SK-N-SH (cell line): ENCODE measurements around the gene CSNK2A3. TPM values are rescaled to one million over a fixed set of nuclear protein-coding genes. Genes with fewer than 3 reads are reported as not detected.

Experiments
- CTCF ChIA-PET: fragments of 300-600, 350-600 bp; formaldehyde crosslinking; extraction: SDS; loops from one replicate; lab custom pipeline; 2021; lab: Yijun Ruan, JAX
- POLR2A ChIA-PET: fragments of 350-600 bp; sonication (Branson Sonifier 250); formaldehyde crosslinking; extraction: SDS; loops from one replicate; lab custom pipeline; 2020; ENCODE audit warnings: antibody characterized with exemption, inconsistent platforms; lab: Yijun Ruan, JAX
- DNase-seq: peaks from one replicate; pipeline ENCODE4 v3.0.0; 2012
- H2AFZ ChIP-seq: fragments of 200-600 bp; sonication (generic); 2 replicates; pipeline ENCODE4 v1.8.1; 2016; ENCODE audit warnings: antibody characterized with exemption, mild to moderate bottlenecking, low read depth
- H3F3A ChIP-seq: fragments of 200-600 bp; sonication (generic); replicated peaks from 2 replicates; pipeline ENCODE3; 2016; ENCODE audit warnings: antibody characterized with exemption, mild to moderate bottlenecking; ENCODE audit not compliant: insufficient read depth
- H3K27ac ChIP-seq, 2 experiments: fragments of 200-500 bp in 1 of 2; fragments of 200-600 bp in 1 of 2; sonication (Bioruptor generic) in 1 of 2; sonication (generic), shearing (Covaris generic) in 1 of 2; 2 replicates each; pipeline versions ENCODE4 v1.5.1 to v1.6.1; 2014 to 2016; ENCODE audit warnings: low read depth in 2 of 2, inconsistent platforms in 1 of 2, low read length in 1 of 2, mild to moderate bottlenecking in 1 of 2, mixed read lengths in 1 of 2
- H3K27me3 ChIP-seq: fragments of 200-600 bp; sonication (generic), shearing (Covaris generic); 2 replicates; pipeline ENCODE4 v1.6.1; 2016; ENCODE audit warnings: mixed run types; ENCODE audit not compliant: insufficient read depth
- H3K36me3 ChIP-seq, 2 experiments: fragments of 200-500 bp in 1 of 2; fragments of 200-600 bp in 1 of 2; sonication (Bioruptor generic) in 1 of 2; sonication (generic) in 1 of 2; replicated peaks in 1 of 2; 2 replicates each; pipeline versions ENCODE3 to v1.5.1; 2014 to 2016; ENCODE audit warnings: low read length in 1 of 2, mild to moderate bottlenecking in 1 of 2; ENCODE audit not compliant: insufficient read depth in 2 of 2, control insufficient read depth in 1 of 2
- H3K4me1 ChIP-seq, 2 experiments: fragments of 200-500 bp in 1 of 2; fragments of 200-600 bp in 1 of 2; sonication (Bioruptor generic) in 1 of 2; sonication (generic), shearing (Covaris generic) in 1 of 2; 2 replicates each; pipeline versions ENCODE4 v1.5.1 to v1.6.1; 2014 to 2016; ENCODE audit warnings: low read depth in 1 of 2, low read length in 1 of 2, mixed run types in 1 of 2; ENCODE audit not compliant: insufficient read depth in 2 of 2, control insufficient read depth in 1 of 2
- H3K4me2 ChIP-seq: fragments of 200-600 bp; sonication (generic), shearing (Covaris generic); 2 replicates; pipeline ENCODE4 v1.6.1; 2017; ENCODE audit warnings: mixed run types
- H3K4me3 ChIP-seq, 2 experiments: fragments of 200-500 bp in 1 of 2; fragments of 200-600 bp in 1 of 2; sonication (Bioruptor generic) in 1 of 2; sonication (generic), shearing (Covaris generic) in 1 of 2; 2 replicates each; pipeline versions ENCODE4 v1.5.1 to v1.8.1; 2014 to 2016; ENCODE audit warnings: low read depth in 2 of 2, inconsistent platforms in 1 of 2, low read length in 1 of 2, mild to moderate bottlenecking in 1 of 2, mixed read lengths in 1 of 2, moderate library complexity in 1 of 2
- H3K79me2 ChIP-seq: fragments of 200-600 bp; sonication (generic); 2 replicates; pipeline ENCODE4 v1.8.1; 2017; ENCODE audit warnings: mild to moderate bottlenecking; ENCODE audit not compliant: insufficient read depth
- H3K9ac ChIP-seq: fragments of 200-600 bp; sonication (generic); 2 replicates; pipeline ENCODE4 v1.6.1; 2017; ENCODE audit warnings: mixed run types
- H3K9me2 ChIP-seq: fragments of 200-600 bp; sonication (generic); 2 replicates; pipeline ENCODE4 v1.6.1; 2017; ENCODE audit warnings: mixed run types
- H3K9me3 ChIP-seq: fragments of 200-600 bp; sonication (generic); 2 replicates; pipeline ENCODE4 v1.6.1; 2017; ENCODE audit warnings: mixed run types, mild to moderate bottlenecking, moderate library complexity
- H4K20me1 ChIP-seq: fragments of 200-600 bp; sonication (generic); 2 replicates; pipeline ENCODE4 v1.6.1; 2017; ENCODE audit warnings: mild to moderate bottlenecking, mixed run types; ENCODE audit not compliant: insufficient read depth
- EP300 ChIP-seq, 2 experiments: IDR thresholded peaks; 2 replicates each; pipeline versions ENCODE4 v1.4.0 to v1.6.1; 2012; ENCODE audit warnings: borderline replicate concordance in 1 of 2, low read depth in 1 of 2, low read length in 1 of 2
- FOXM1 ChIP-seq: IDR thresholded peaks from 2 replicates; pipeline ENCODE4 v1.4.0; 2012; ENCODE audit warnings: low read depth, mild to moderate bottlenecking
- GABPA ChIP-seq: IDR thresholded peaks from 2 replicates; pipeline ENCODE4 v1.4.0; 2012; ENCODE audit warnings: low read depth, mild to moderate bottlenecking
- GATA2 ChIP-seq: sonication (generic); formaldehyde crosslinking; IDR thresholded peaks from 2 replicates; pipeline ENCODE4 v1.5.0; 2020; ENCODE audit warnings: mild to moderate bottlenecking, missing genetic modification reagents
- IRF3 ChIP-seq: fragments of 150-350 bp; IDR thresholded peaks from 2 replicates; pipeline ENCODE4 v1.6.1; 2016; ENCODE audit warnings: mild to moderate bottlenecking, low read depth, low read length
- JUND ChIP-seq: IDR thresholded peaks from 2 replicates; pipeline ENCODE4 v1.4.0; 2012
- MEF2A ChIP-seq: IDR thresholded peaks from 2 replicates; pipeline ENCODE4 v1.4.0; 2012; ENCODE audit warnings: low read depth, borderline replicate concordance
- NFIC ChIP-seq: IDR thresholded peaks from 2 replicates; pipeline ENCODE4 v1.4.0; 2012; ENCODE audit warnings: borderline replicate concordance
- PBX3 ChIP-seq: IDR thresholded peaks from 2 replicates; pipeline ENCODE4; 2012
- RAD21 ChIP-seq: IDR thresholded peaks from 2 replicates; pipeline ENCODE4 v1.6.1; 2012; ENCODE audit warnings: mild to moderate bottlenecking, low read length
- RCOR1 ChIP-seq: fragments of 150-350 bp; IDR thresholded peaks from 2 replicates; pipeline ENCODE4 v1.6.1; 2017; ENCODE audit warnings: antibody characterized with exemption, low read length
- RXRA ChIP-seq: IDR thresholded peaks from 2 replicates; pipeline ENCODE4 v1.4.0; 2012; ENCODE audit warnings: low read depth, mild to moderate bottlenecking, borderline replicate concordance
- TAF1 ChIP-seq: IDR thresholded peaks from 2 replicates; pipeline ENCODE4 v1.6.1; 2012; ENCODE audit warnings: low read depth, mild to moderate bottlenecking, low read length, moderate library complexity, borderline replicate concordance
- TCF12 ChIP-seq: IDR thresholded peaks from 2 replicates; pipeline ENCODE4 v1.4.0; 2012
- TEAD4 ChIP-seq: IDR thresholded peaks from 2 replicates; pipeline ENCODE4 v1.4.0; 2012; ENCODE audit warnings: mild to moderate bottlenecking, borderline replicate concordance; ENCODE audit not compliant: insufficient read depth
- USF1 ChIP-seq: IDR thresholded peaks from 2 replicates; pipeline ENCODE4 v1.4.0; 2012; ENCODE audit warnings: low read depth, borderline replicate concordance
- USF2 ChIP-seq: fragments of 150-350 bp; IDR thresholded peaks from 2 replicates; pipeline ENCODE4 v1.6.1; 2017; ENCODE audit warnings: antibody characterized with exemption, low read length, low read depth, borderline replicate concordance
- YY1 ChIP-seq: IDR thresholded peaks from 2 replicates; pipeline ENCODE4 v1.4.0; 2012; ENCODE audit warnings: low read depth, mild to moderate bottlenecking
- WGBS: methylation state at CpG from one replicate; pipeline ENCODE4 v1.1.6; 2017; ENCODE audit warnings: low lambda C conversion rate; 5-methylcytosine and 5-hydroxymethylcytosine counted together
- polyA plus RNA-seq, 3 experiments: library from polyadenylated mRNA; depleted of rRNA; stranded (reverse); fragments of >200 nt; gene quantifications; 2 replicates each; pipeline ENCODE4 v1.2.3, GENCODE V29; 2012

CSNK2A3 gene
- polyA plus RNA-seq, 1 of the 3 experiments (the other 2 are of a cell fraction): 0.31 TPM

- Histone ChIP-seq H3K36me3 (no peaks in the 10 kb centered on the region), H3K27me3 (no peaks in the 10 kb centered on the region), H4K20me1 (no peaks in the 10 kb centered on the region), H3K4me3 (no peak overlapping the region), H3K9ac (no peak overlapping the region), H3K27ac (no peak overlapping the region), H3K9me3 (no peaks in the 10 kb centered on the region), H3F3A (no peaks in the 10 kb centered on the region), H3K4me1 (peaks cover 0 to 2% of the 10 kb centered on the region in 2 experiments; a peak in 1 of 4 replicates), H3K79me2 (no peaks in the 10 kb centered on the region), H2AFZ (no peak overlapping the region), H3K9me2 (no peaks in the 10 kb centered on the region)
- 43% methylated on average over 3 of the region's 3 CpGs for WGBS
- CTCF ChIA-PET: interaction anchor here (0.7 kb wide), 1 partner anchor 48 kb away, joined by 3 read pairs; no protein-coding TSS in a partner anchor
- DNase-seq: no peak
- TF ChIP-seq TCF12 (no peak), GABPA (no peak), TEAD4 (no peak), RCOR1 (no peak), IRF3 (no peak), FOXM1 (no peak), MEF2A (no peak), JUND (no peak), NFIC (no peak), RXRA (no peak), TAF1 (no peak), USF2 (no peak), PBX3 (no peak), YY1 (no peak), USF1 (no peak), RAD21 (no peak), GATA2 (no peak), EP300 (IDR thresholded peaks at IDR 0.05; ENCODE audit: borderline replicate concordance in 1 of 2, low read depth in 1 of 2, low read length in 1 of 2) (no peak)
- TF ChIP-seq, all 33 proteins: peak for 0
- no peak overlapping the region for H3K4me2 ChIP-seq
- POLR2A ChIA-PET: no interaction called here
These were observed 41.9 kb downstream of the CSNK2A3 start for GRCh38 chr11:11311169-11311568.
